ENCODE results near the gene ELMOD3.
A peak's percentile ranks its signal among the peaks of the same experiment; 100 is the strongest.

Gene ELMOD3

DNA sequence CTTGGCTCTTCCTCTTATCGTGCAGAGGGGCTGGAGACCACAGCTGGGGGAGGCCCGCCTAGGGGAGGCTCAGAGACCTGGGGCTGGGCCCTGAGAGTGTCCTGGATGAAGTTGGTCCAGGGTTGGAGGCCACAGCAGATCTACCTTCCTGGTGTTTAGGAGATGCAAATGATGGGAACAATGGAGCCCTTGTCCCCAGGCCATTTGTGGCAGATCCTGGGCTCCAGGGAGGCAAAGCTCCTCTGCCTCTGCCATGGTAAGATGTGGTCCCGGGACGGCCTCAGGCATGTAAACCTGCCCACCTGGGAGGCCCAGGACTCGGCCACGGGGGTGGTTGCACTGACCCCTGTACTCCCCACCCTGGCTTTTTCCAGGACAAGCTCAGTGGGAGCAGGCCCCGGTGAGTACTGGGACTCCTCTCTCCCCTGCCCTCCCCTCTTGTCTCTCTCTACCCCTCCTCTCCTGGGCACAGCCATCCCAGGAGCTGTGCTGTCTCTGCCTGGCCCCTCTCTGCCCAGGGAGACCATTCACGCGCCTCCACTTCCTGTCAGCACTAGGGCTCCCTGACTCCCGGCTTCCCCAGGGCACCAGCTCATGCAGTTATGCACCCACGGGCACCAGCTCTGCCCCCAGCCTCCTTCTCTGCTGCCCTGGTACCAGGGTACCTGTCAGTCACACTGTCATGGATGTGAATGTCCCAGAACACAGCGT is 74.8 kb downstream of the ELMOD3 start:
- no peak for TF ChIP-seq CTCF (conservative IDR thresholded peaks at IDR 0.05; ENCODE audit: low read depth, low read length)
- H3K4me3 ChIP-seq (ENCODE audit: low read depth, low read length): no peak overlapping the region
- no peak for DNase-seq (ENCODE audit: low read depth)

DNA sequence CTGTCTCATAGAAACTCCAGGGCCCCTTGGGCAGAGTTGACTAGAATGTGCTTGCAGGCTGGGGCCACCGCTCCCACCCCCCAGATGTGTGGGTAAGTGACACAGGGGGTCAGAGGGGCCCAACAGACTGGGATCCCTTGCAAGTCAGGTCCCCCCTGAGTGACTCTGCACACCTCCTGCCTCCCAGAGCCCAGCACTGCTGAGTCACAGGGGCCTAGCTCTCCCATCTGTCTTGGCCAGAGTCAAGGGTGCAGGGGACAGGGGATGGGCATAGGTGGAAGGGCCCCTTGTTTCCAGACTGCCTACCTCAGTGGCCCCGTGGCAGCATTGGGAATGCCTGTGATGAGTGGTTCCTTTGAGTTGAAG is 75.3 kb downstream of the ELMOD3 start:
- H3K4me3 ChIP-seq (ENCODE audit: low read depth, low read length): no peak overlapping the region
- no peak for DNase-seq (ENCODE audit: low read depth)
- TF ChIP-seq CTCF (conservative IDR thresholded peaks at IDR 0.05; ENCODE audit: low read depth, low read length): no peak

- no peak for DNase-seq (ENCODE audit: low read depth)
- no peak overlapping the region for H3K4me3 ChIP-seq (ENCODE audit: low read depth, low read length)
- no peak for TF ChIP-seq CTCF (conservative IDR thresholded peaks at IDR 0.05; ENCODE audit: low read depth, low read length)
Observed at GRCh38 chr2:85430752-85431569, 76.4 kb downstream of the ELMOD3 start.

GRCh38 chr2:85431570-85432205 is 77.1 kb downstream of the ELMOD3 start:
- TF ChIP-seq CTCF (conservative IDR thresholded peaks at IDR 0.05; ENCODE audit: low read depth, low read length): no peak
- DNase-seq (ENCODE audit: low read depth): no peak
- H3K4me3 ChIP-seq (ENCODE audit: low read depth, low read length): no peak overlapping the region

DNA sequence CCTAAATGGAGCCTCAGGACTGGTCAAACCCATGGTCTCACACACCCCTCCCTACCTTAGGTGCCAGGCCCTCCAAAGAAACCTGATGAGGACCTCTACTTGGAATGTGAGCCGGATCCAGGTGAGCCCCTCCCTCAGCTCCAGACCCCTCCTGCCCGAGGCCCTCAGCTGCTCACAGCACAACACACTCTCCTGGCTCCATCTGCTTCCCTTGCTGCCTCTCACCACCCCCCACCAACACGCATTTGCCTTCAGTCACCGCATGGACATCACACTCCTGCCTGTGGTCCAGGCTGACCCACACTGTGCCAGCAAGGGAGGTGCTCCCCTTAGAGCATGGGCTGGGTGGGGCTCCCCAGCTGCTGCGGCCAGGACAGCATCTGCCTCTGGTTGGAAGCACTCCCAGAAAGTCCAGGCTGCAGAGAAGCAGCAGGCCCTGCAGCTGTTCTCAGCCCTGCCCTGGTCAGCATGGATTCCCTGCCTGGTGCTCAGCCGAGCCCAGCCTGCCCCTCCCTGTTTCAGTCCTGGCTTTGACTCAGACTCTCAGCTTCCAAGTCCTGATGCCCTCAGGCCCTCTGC is 79.0 kb downstream of the ELMOD3 start:
- DNase-seq (ENCODE audit: low read depth): peak; percentile 95
- TF ChIP-seq CTCF (conservative IDR thresholded peaks at IDR 0.05; ENCODE audit: low read depth, low read length): no peak
- no peak overlapping the region for H3K4me3 ChIP-seq (ENCODE audit: low read depth, low read length)

DNA sequence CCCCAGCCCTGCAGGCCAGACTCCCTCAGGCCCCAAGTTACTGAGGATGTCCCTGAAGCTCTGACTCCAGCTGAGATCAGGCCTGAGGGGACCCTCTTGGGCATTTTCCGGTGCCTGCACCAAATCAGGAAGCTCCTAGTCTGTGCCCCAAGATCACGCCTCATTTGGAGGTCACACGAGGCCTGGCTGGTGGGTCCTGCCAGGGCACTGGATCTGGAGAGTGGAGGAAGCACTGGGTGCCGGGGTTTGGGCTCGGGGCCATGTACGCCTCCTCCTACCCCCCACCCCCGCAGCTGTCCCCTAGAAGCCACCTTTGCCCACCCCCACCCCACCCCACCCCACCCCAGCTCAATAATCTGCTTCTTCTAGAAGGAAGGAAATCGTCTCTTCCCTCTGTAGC is 80.1 kb downstream of the ELMOD3 start:
- no peak for DNase-seq (ENCODE audit: low read depth)
- no peak for TF ChIP-seq CTCF (conservative IDR thresholded peaks at IDR 0.05; ENCODE audit: low read depth, low read length)
- no peak overlapping the region for H3K4me3 ChIP-seq (ENCODE audit: low read depth, low read length)

Data from choroid plexus epithelial cell (primary cell).